Gastroesophageal sphincter (tissue), 3 donors: Measurements from ENCODE around the gene DGKZ.

Experiments
- POLR2A ChIP-seq, 2 donors: fragments of 450-650 bp; IDR thresholded peaks; one replicate each; pipeline ENCODE4 v1.6.1; 2017; ENCODE audit warnings: antibody characterized with exemption in 2 of 2, mild to moderate bottlenecking in 2 of 2, moderate library complexity in 1 of 2
- TF ChIP-seq, protein P1 (sequence below), 4 experiments: fragments of 200-600 bp in 2 of 4; fragments of 450-650 bp in 2 of 4; sonication (generic) in 1 of 4; IDR thresholded peaks; one replicate each; pipeline ENCODE4 v1.5.1; 2017 to 2019; ENCODE audit warnings: antibody characterized with exemption in 4 of 4, mild to moderate bottlenecking in 2 of 4, moderate library complexity in 2 of 4

DNA sequence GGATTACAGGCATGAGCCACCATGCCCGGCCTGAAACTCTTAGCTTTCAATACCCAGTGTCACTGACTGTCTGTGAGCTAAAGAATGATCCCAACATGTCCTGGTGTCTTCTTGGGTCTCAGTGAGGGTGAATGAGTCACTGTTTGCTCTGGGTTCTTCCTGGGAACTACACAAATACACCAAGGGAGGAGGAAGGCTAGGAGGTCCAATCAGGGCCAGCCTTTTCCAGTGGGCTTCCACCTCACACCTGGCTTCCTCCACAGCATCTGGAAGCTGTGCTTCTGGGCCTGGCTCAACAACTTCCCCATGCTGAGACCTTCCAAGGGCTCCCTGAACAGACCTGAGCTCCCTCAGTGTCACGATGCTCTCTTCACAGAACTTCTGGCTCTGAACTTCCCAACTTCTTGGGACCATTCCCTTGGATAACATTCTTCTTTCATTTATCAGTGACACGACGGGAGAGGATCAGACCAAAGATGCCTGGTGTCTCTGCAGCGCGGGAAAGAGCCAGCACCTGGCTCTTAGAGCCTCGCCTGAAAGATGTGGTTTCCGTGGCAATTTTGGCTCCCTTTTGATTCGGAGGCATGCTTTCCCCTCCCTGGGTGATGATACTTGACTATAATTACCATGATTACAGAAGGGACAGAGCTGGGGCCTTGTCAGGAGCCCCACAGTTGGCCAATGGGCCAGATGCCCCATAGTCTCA is 66.7 kb downstream of the DGKZ start:
- TF ChIP-seq, protein P1, sequence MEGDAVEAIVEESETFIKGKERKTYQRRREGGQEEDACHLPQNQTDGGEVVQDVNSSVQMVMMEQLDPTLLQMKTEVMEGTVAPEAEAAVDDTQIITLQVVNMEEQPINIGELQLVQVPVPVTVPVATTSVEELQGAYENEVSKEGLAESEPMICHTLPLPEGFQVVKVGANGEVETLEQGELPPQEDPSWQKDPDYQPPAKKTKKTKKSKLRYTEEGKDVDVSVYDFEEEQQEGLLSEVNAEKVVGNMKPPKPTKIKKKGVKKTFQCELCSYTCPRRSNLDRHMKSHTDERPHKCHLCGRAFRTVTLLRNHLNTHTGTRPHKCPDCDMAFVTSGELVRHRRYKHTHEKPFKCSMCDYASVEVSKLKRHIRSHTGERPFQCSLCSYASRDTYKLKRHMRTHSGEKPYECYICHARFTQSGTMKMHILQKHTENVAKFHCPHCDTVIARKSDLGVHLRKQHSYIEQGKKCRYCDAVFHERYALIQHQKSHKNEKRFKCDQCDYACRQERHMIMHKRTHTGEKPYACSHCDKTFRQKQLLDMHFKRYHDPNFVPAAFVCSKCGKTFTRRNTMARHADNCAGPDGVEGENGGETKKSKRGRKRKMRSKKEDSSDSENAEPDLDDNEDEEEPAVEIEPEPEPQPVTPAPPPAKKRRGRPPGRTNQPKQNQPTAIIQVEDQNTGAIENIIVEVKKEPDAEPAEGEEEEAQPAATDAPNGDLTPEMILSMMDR (IDR thresholded peaks at IDR 0.05), result no peak
- TF ChIP-seq POLR2A (IDR thresholded peaks at IDR 0.05), result no peak
